Gastroesophageal sphincter (tissue), 4 donors: ENCODE results near the gene IL31. TPM values are rescaled to one million over a fixed set of nuclear protein-coding genes. Genes with fewer than 3 reads are reported as not detected.

Experiments used
- ATAC-seq: fragments of 150-250 bp; one replicate; pipeline ENCODE4 v1.9.1; 2016; ENCODE audit warnings: mild to moderate bottlenecking, moderate library complexity
- H3K27ac ChIP-seq, 4 donors: fragments of 200-600 bp; sonication (generic) in 3 of 4; 1 replicate in 3 of 4; 2 replicates in 1 of 4; pipeline ENCODE4 v1.5.1; 2016 to 2019
- H3K27me3 ChIP-seq: fragments of 200-600 bp; sonication (generic); one replicate; pipeline ENCODE4 v1.5.1; 2019
- H3K36me3 ChIP-seq, 2 donors: fragments of 200-600 bp; sonication (generic); one replicate each; pipeline ENCODE4 v1.5.1; 2019; ENCODE audit warnings: control low read depth in 1 of 2
- H3K4me1 ChIP-seq, 3 donors: fragments of 200-600 bp; sonication (generic); 1 replicate in 2 of 3; 2 replicates in 1 of 3; pipeline ENCODE4 v1.5.1; 2016 to 2019; ENCODE audit warnings: control low read depth in 2 of 3
- H3K4me3 ChIP-seq, 2 donors: fragments of 200-600 bp; sonication (generic); one replicate each; pipeline ENCODE4 v1.5.1; 2019; ENCODE audit warnings: mild to moderate bottlenecking in 1 of 2, moderate library complexity in 1 of 2
- H3K9me3 ChIP-seq, 3 donors: fragments of 200-600 bp; sonication (generic); one replicate each; pipeline ENCODE4 v1.5.1; 2017 to 2019; ENCODE audit warnings: control low read depth in 2 of 3
- CTCF ChIP-seq, 4 experiments: fragments of 200-600 bp in 2 of 4; fragments of 450-650 bp in 2 of 4; sonication (generic) in 1 of 4; IDR thresholded peaks; one replicate each; pipeline ENCODE4 v1.5.1; 2017 to 2019; ENCODE audit warnings: antibody characterized with exemption in 4 of 4, mild to moderate bottlenecking in 2 of 4, moderate library complexity in 2 of 4
- EP300 ChIP-seq: sonication (generic); formaldehyde crosslinking; IDR thresholded peaks from one replicate; pipeline ENCODE4 v1.6.1; 2017; ENCODE audit warnings: antibody characterized with exemption, mild to moderate bottlenecking
- POLR2A ChIP-seq, 2 donors: fragments of 450-650 bp; IDR thresholded peaks; one replicate each; pipeline ENCODE4 v1.6.1; 2017; ENCODE audit warnings: antibody characterized with exemption in 2 of 2, mild to moderate bottlenecking in 2 of 2, moderate library complexity in 1 of 2
- POLR2AphosphoS5 ChIP-seq: sonication (generic); formaldehyde crosslinking; IDR thresholded peaks from one replicate; pipeline ENCODE4 v1.6.1; 2017; ENCODE audit warnings: antibody characterized with exemption
- WGBS, 2 donors: methylation state at CpG; one replicate each; pipeline ENCODE4 v1.1.5; 2018; ENCODE audit warnings: low coverage in 1 of 2; 5-methylcytosine and 5-hydroxymethylcytosine counted together
- total RNA-seq, 4 donors: library from RNA; depleted of rRNA; stranded (reverse); fragments of >200 nt; gene quantifications; one replicate each; pipeline ENCODE4 v1.1.0, GENCODE V29; 2016

The IL31 gene
- total RNA-seq, result not detected

DNA sequence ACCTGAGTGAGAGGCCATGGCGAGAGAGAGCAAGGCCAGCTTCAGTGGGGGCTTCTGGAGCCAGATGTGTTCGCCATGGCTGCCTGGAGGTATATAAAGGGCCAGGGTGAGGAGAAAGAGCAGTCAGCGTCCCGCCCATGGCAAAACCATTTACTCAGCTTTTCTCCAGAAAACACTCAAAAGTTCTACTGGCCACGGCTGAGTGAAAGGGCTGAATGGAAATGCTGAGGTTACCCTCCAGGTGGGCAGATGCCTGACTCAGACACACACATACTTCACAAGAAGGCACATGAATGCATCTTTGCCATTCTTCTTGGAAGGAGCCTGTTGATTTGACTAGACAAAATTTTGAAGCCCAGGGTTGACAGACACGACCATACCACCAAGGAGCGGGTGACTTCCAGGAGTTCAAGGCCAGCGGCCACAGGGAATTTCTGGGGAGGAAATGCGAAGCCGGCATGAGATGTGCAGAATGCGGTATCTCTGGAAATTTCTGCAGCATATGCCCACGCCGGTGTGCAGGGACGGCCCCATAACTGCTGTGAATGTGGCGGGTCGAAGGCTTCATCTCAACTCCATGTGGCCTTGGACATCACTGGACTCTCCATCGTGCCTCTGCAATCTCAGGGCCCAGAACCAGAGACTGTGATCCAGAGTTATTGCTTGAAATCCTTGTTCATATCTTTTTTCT is at the start of gene IL31:
IL31 (minus strand) TSS at position 67 of the 691 bp plus-strand sequence; CDS start at position 18, 49 bp downstream.
- ATAC-seq, result no peak
- Histone ChIP-seq H3K4me1 (no peaks in the 10 kb centered on the region), H3K27me3 (peaks cover 15% of the 10 kb centered on the region), H3K27ac (no peak within 1 kb of the TSS), H3K36me3 (no peaks in the 10 kb centered on the region), H3K9me3 (no peaks in the 10 kb centered on the region), H3K4me3 (no peak within 1 kb of the TSS)
- WGBS, 2 donors, result 86 to 98% methylated on average over 5 to 7 of the region's 17 CpGs
- TF ChIP-seq POLR2A (IDR thresholded peaks at IDR 0.05), result no peak
- TF ChIP-seq EP300, result no peak
- no peak for TF ChIP-seq POLR2AphosphoS5
- TF ChIP-seq CTCF (IDR thresholded peaks at IDR 0.05), result no peak

- H3K36me3 ChIP-seq, result peaks cover 0 to 100% of the 10 kb centered on the region in 2 donors
- 100% methylated on average over 1 of the region's 1 CpG for WGBS, 2 donors
- no peaks in the 10 kb centered on the region for H3K4me1 ChIP-seq
- no peak overlapping the region for H3K4me3 ChIP-seq
- no peak for ATAC-seq
- H3K27ac ChIP-seq, result no peak overlapping the region
- no peaks in the 10 kb centered on the region for H3K27me3 ChIP-seq
- no peaks in the 10 kb centered on the region for H3K9me3 ChIP-seq
- no peak for TF ChIP-seq POLR2AphosphoS5
- TF ChIP-seq EP300, result no peak
Observed at GRCh38 chr12:122216445-122216844, 42.4 kb upstream of the IL31 start.

- peaks cover 0 to 100% of the 10 kb centered on the region in 2 donors for H3K36me3 ChIP-seq
- 36 to 56% methylated on average over 4 of the region's 5 CpGs for WGBS, 2 donors
- H3K4me1 ChIP-seq, result no peaks in the 10 kb centered on the region
- H3K4me3 ChIP-seq, result no peak overlapping the region
- no peaks in the 10 kb centered on the region for H3K27me3 ChIP-seq
- no peaks in the 10 kb centered on the region for H3K9me3 ChIP-seq
- H3K27ac ChIP-seq, result no peak overlapping the region
- ATAC-seq, result no peak
- no peak for TF ChIP-seq EP300
- TF ChIP-seq POLR2AphosphoS5, result no peak
- TF ChIP-seq CTCF (IDR thresholded peaks at IDR 0.05), result no peak
- TF ChIP-seq POLR2A (IDR thresholded peaks at IDR 0.05), result no peak
Observed at GRCh38 chr12:122215771-122216170, 41.8 kb upstream of the IL31 start.

GRCh38 chr12:122208073-122208820 is 34.2 kb upstream of the IL31 start:
- Histone ChIP-seq H3K36me3 (peaks cover 0 to 67% of the 10 kb centered on the region in 2 donors), H3K4me3 (no peak overlapping the region), H3K4me1 (peaks cover 0 to 28% (median 6%) of the 10 kb centered on the region in 3 donors), H3K27me3 (peaks cover 25% of the 10 kb centered on the region), H3K9me3 (no peaks in the 10 kb centered on the region), H3K27ac (no peak overlapping the region)
- no peak for TF ChIP-seq POLR2A (IDR thresholded peaks at IDR 0.05)
- TF ChIP-seq EP300, result no peak
- no peak for TF ChIP-seq POLR2AphosphoS5
- no peak for TF ChIP-seq CTCF (IDR thresholded peaks at IDR 0.05)
- ATAC-seq, result no peak
- 91% methylated on average over 5 of the region's 18 CpGs; no CpG with 5 or more reads in 1 of the 2 donors for WGBS, 2 donors

DNA sequence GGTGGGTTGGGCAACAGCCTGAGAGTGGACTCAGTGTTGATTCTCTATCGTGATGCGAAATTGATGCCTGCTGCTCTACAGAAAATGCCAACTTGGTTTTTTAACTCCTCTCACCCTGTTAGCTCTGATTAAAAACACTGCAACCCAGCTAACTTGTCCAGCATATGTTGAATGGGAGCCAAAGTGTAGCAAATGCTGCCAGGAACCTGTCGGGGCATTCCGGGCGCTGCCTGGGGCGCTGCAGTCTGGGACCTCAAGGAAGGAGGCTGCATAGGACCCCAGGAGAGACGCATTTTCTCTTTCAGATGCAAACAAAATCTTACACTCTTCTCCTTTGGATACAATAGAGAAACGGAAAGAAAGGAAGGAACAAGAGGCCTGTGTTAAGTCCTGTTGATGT is 33.4 kb upstream of the IL31 start:
- H3K9me3 ChIP-seq, result no peaks in the 10 kb centered on the region
- H3K4me1 ChIP-seq, result peaks cover 0 to 34% (median 11%) of the 10 kb centered on the region in 3 donors
- 60% methylated on average over 5 of the region's 8 CpGs; no CpG with 5 or more reads in 1 of the 2 donors for WGBS, 2 donors
- H3K27ac ChIP-seq, result no peak overlapping the region
- no peak overlapping the region for H3K4me3 ChIP-seq
- TF ChIP-seq EP300 (no peak), CTCF (IDR thresholded peaks at IDR 0.05) (no peak), POLR2AphosphoS5 (no peak), POLR2A (IDR thresholded peaks at IDR 0.05) (no peak)
- no peak for ATAC-seq
- H3K27me3 ChIP-seq, result peaks cover 34% of the 10 kb centered on the region
- peaks cover 0 to 59% of the 10 kb centered on the region in 2 donors for H3K36me3 ChIP-seq
